Cerebellar nuclear complex (tissue), 1 donor: ENCODE data around the gene SEC24D.
"Not testable (repeated sequence)": the region's sequence is repeated elsewhere in the genome, so short reads cannot be mapped to it uniquely, and the experiment has no call there.

Experiments used
- DNase-seq, 2 experiments: peaks; one replicate each; lab custom pipeline; 2025; lab: John Stamatoyannopoulos, UW

Gene SEC24D

GRCh38 chr4:118835571-118836300 lies at the start of gene SEC24D:
Gene SEC24D (minus strand): TSS chr4:118836126. CDS start chr4:118833696, 2,430 bp downstream.
- DNase-seq: peak in 1 of 2 experiments; percentile 16

- no peak for DNase-seq
These were observed 48.8 kb upstream of the SEC24D start for GRCh38 chr4:118884716-118885115.

- no peak for DNase-seq
These were observed 47.9 kb upstream of the SEC24D start for GRCh38 chr4:118883861-118884260.

DNA sequence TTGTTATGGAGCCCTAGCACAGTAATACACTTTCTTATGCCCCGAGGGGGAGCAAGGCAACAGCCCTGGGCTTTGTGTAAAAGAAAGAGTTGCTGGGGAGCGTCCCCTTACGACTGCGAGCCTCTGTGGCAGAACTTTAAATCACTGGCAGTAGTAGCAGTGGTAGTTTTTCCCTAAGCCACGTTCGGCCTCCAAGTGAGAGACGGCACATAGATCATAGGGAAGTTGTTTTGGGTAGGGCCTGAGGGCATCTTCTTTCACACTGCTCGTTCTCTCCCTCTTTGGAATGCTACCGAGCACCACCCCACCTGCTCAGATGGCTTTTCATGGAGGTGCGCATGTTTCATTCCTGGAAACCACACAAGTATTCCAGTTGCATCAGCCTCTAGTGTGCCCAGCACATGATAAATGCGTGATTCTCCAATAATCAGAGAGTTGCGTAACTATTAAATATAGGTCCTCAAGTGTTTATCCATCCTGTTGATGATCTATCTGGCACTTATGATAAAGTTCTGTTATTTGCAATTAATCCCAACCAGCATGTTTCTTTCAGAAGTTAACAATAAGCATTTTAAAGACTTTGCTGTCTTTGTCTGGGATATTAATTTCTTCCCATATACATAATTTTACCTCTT lies 45.7 kb upstream of the SEC24D start:
- DNase-seq: no peak

DNA sequence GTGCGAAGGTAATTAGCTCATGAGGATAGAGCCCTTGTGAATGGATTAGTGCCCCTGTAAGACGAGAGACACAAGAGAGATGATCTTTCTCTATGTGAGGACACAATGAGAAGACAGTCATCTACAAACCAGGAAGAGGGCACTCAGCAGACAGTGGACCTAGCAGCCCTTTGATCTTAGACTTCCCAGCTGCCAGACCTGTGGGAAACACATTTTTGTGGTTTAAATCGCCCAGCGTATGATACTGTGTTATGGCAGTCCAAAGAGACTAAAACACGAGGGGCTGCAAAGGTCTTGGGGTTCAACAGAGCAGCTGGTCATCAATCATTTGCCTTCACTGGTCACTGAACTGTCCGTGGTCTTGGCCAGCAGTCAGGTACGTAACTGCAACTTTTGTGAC lies 43.5 kb upstream of the SEC24D start:
- no peak for DNase-seq

- DNase-seq: not testable (repeated sequence)
These were observed 42.6 kb upstream of the SEC24D start for GRCh38 chr4:118878507-118878906.

DNA sequence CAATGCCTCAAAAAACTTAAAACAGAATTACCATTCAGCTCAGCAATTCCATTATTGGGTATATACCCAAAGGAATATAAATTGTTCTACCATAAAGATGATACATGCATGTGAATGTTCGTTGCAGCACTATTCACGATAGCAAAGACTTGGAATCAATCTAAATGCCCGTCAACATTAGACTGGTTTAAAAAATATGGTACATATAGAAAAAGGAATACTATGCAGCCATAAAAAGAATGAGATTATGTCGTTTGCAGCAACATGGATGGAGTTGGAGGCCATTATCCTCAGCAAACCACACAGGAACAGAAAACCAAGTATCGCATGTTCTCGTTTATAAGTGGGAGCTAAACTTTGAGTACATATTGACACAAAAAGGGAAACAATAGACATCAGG lies 41.9 kb upstream of the SEC24D start:
- DNase-seq: no peak

GRCh38 chr4:118872181-118872580 lies 36.3 kb upstream of the SEC24D start:
- DNase-seq: no peak

DNA sequence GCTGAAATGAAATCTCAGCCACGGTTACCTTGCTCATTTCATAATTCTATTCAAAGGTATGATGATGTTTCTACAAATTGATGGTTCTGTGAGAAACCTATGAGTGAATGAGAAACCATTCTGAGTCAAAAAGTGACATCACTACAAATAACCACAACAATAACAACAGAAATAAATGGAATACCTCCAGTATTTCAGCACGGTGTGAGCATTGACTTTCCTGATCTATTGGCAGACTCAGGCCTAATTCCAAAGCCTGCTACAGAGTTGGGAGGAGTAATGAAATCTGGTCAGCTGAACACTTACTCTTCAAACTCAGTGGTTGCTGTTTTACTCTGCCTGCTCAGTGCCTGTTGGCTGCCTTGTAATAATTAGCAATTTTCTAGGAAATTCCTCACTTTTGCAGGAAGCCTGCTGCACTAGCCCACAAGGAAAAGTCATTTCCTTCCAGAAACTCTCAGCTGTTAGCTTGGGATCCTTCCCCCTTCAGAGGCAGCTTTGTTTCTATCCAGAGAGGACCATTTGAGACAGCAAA lies 33.9 kb upstream of the SEC24D start:
- no peak for DNase-seq

GRCh38 chr4:118867311-118868067 lies 31.6 kb upstream of the SEC24D start:
- DNase-seq: no peak

DNA sequence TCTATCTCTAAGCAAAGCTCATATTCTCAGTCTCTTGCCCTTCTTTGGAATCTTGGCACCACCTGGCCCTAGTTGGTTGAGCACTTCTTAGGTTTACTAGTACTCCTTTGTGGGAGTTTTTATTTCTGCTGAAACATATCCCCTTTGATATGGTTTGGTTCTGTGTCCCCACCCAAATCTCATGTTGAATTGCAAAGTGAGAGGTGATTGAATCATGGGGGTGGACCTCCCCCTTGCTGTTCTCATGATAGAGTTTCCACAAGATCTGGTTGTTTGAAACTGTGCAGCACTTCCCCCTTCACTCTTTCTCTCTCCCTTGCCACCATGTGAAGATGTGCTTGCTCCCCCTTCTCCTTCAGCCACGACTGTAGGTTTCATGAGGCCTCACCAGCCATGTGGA lies 30.5 kb upstream of the SEC24D start:
- no peak for DNase-seq

GRCh38 chr4:118865091-118865708 lies 29.3 kb upstream of the SEC24D start:
- peak in 1 of 2 experiments; percentile 6 for DNase-seq

GRCh38 chr4:118858779-118859178 lies 22.9 kb upstream of the SEC24D start:
- no peak for DNase-seq

GRCh38 chr4:118857760-118858159 lies 21.8 kb upstream of the SEC24D start:
- DNase-seq: no peak

- DNase-seq: no peak
These were observed 14.7 kb upstream of the SEC24D start for GRCh38 chr4:118850488-118851173.

DNA sequence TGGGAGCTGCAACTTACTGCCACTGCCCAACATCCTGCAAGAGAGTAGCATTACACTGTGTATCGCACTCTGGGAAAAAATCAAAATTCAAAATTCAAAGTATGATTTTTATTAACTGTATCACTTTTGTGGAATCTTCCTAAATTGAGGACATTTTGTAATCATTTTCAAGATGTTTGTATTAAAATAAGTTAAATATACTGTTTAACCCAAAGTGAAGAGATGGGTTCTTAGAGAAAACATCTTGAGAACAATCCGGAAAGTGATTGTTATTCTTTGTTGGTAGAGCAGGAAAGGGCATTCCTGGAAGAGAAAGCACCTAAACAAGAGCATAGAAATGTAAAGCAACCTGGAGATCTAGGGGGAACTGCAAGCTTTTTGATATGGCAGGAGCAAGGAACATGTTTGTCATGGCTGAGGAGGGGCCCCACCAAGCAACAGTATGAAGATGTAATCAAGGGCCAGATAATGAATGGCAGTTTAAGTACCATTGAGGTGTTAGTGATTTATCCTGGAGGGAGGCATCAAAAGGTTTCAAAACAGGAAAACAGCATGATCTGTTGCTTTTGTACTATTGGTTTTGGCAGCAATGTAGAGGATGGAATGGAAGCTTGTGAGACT lies 14.1 kb upstream of the SEC24D start:
- no peak for DNase-seq

DNA sequence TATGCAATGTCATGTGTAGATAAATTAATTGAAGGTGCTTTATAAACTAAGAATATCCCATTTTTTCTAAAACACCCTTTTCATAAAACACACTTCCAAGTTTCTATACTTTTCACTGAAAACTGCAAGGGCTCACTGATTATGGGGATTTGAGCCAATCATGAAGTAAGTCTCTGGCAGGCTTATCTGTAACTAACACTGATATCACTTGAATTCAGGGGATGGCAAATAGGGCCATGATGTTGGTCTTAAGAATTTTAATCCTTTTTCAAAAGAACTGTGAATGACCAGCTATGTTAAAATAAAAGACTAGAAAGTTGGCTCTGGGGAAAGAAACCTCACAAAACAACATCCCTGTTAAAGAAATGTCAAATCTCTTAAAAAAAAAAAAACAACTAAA lies 13.0 kb upstream of the SEC24D start:
- DNase-seq: no peak

- no peak for DNase-seq
These were observed 12.3 kb upstream of the SEC24D start for GRCh38 chr4:118848242-118848641.

DNA sequence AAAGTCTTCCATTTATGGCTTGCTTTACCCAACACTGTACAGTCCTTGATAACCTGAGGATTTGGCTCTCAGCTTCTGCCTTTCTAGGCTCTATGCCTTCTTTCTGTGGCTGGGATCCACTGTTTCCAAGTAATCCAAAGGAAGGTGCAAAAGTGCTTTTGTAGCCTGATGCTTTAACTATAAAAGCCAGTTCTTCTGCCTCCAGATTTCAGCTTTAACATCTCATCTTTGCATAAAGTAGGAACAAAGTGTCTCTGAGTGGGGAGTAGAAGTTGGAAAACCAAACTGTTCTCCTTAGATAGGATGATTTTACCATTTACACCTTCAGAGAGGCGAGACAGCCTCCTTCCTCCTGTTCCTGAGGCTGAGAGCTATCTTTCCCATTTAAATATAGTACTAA lies 11.1 kb upstream of the SEC24D start:
- no peak for DNase-seq

GRCh38 chr4:118845552-118846050 lies 9.7 kb upstream of the SEC24D start:
- DNase-seq: no peak

DNA sequence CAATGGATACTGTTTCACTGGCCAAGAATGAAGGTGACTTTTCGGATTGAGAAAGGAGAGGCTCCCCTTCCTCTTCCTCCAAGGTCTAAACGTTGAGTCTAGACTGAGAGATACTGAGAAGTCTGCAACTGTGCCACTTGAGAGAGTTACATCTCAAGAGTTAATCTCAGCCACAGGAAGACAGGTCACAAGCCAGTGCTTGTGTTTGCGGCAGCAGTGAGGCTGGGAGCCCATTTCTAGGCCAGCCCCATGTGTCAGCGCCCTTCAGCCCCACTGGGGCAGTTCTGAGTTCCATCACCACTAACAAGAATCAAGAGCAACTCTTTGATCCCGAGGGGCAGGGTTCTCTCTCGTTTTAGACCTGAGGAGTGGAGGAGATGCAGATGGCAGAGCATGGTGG lies 7.3 kb upstream of the SEC24D start:
- DNase-seq: no peak
